HepG2 (cell line): ENCODE results near the gene CDK18. TPM values are rescaled to one million over a fixed set of nuclear protein-coding genes. Genes with fewer than 3 reads are reported as not detected.

Experiments used
- ATAC-seq: fragments of 200-7000 bp; cut with Tn5 transposase; 3 replicates; pipeline ENCODE4 v1.9.1; 2020; ENCODE audit warnings: mild to moderate bottlenecking, moderate library complexity
- BruUV-seq: library from RNA; stranded (reverse); fragments of 400-500 nt; replicated peaks from 2 replicates; lab custom pipeline; 2021; lab: Mats Ljungman, UMichigan
- CTCF ChIA-PET: fragments of 300-600 bp; formaldehyde crosslinking; extraction: SDS; loops from one replicate; lab custom pipeline; 2021; ENCODE audit warnings: low total read pairs, inconsistent platforms, low intra/inter-chr PET ratio; lab: Yijun Ruan, JAX
- POLR2A ChIA-PET: fragments of 350-600 bp; sonication (Branson Sonifier 250); formaldehyde crosslinking; loops from one replicate; lab custom pipeline; 2020; ENCODE audit warnings: antibody characterized with exemption, inconsistent platforms; lab: Yijun Ruan, JAX
- DNase-seq: peaks from one replicate; pipeline ENCODE4 v3.0.0-alpha.2; 2015; ENCODE audit warnings: low spot score
- FAIRE-seq: peaks from 3 replicates; lab custom pipeline; 2011; peaks lifted over from hg19 to GRCh38; lab: Jason Lieb, UNC
- H2AFZ ChIP-seq: one replicate; pipeline ENCODE4 v1.6.1; 2011; ENCODE audit warnings: low read length, inconsistent platforms
- H3K27ac ChIP-seq: fragments of 300-600 bp; 3 replicates; pipeline ENCODE4 v1.8.0; 2011; ENCODE audit warnings: mixed run types, mild to moderate bottlenecking, mixed read lengths, low read length, inconsistent platforms; ENCODE audit not compliant: insufficient read depth; ENCODE audit errors: extremely low read length
- H3K27me3 ChIP-seq, 2 experiments: fragments of 200-600 bp in 1 of 2; 2 replicates in 1 of 2; 3 replicates in 1 of 2; pipeline versions ENCODE4 v1.6.0 to v1.8.0; 2011; ENCODE audit warnings: low read length in 2 of 2, mild to moderate bottlenecking in 2 of 2, moderate library complexity in 2 of 2, inconsistent platforms in 1 of 2; ENCODE audit not compliant: insufficient read depth in 2 of 2, control insufficient read depth in 1 of 2
- H3K36me3 ChIP-seq, 2 experiments: fragments of 200-600 bp in 1 of 2; replicated peaks in 1 of 2; 2 replicates in 1 of 2; 3 replicates in 1 of 2; pipeline versions ENCODE4 v1.5.1 to v1.8.0; 2011; ENCODE audit warnings: low read length in 2 of 2, inconsistent platforms in 1 of 2; ENCODE audit not compliant: insufficient read depth in 2 of 2, control insufficient read depth in 1 of 2
- H3K4me1 ChIP-seq: 2 replicates; pipeline ENCODE4 v1.5.1; 2012; ENCODE audit warnings: low read length, inconsistent platforms; ENCODE audit not compliant: insufficient read depth
- H3K4me2 ChIP-seq: 2 replicates; pipeline ENCODE4 v1.6.0; 2011; ENCODE audit warnings: low read depth, low read length, inconsistent platforms
- H3K4me3 ChIP-seq, 3 experiments: fragments of 200-600 bp in 1 of 3; sonication (generic), shearing (Covaris generic) in 1 of 3; replicated peaks in 1 of 3; 2 replicates each; pipeline ENCODE4 v1.5.1; 2011 to 2016; ENCODE audit warnings: low read length in 3 of 3, inconsistent platforms in 2 of 3, low read depth in 2 of 3, mild to moderate bottlenecking in 2 of 3, control low read depth in 1 of 3, mixed read lengths in 1 of 3; ENCODE audit not compliant: insufficient read depth in 1 of 3
- H3K79me2 ChIP-seq: one replicate; pipeline ENCODE4 v1.6.1; 2011; ENCODE audit warnings: low read length, inconsistent platforms; ENCODE audit not compliant: insufficient read depth
- H3K9ac ChIP-seq: 2 replicates; pipeline ENCODE4 v1.6.0; 2011; ENCODE audit warnings: mild to moderate bottlenecking, low read depth, low read length, inconsistent platforms; ENCODE audit not compliant: insufficient read depth
- H3K9me3 ChIP-seq: 2 replicates; pipeline ENCODE4 v1.5.1; 2012; ENCODE audit warnings: mild to moderate bottlenecking, low read length
- H4K20me1 ChIP-seq: 2 replicates; pipeline ENCODE4 v1.6.0; 2011; ENCODE audit warnings: inconsistent platforms, mild to moderate bottlenecking, low read length, moderate library complexity; ENCODE audit not compliant: insufficient read depth
- ATM ChIP-seq: fragments of 450-650 bp; IDR thresholded peaks from 2 replicates; pipeline ENCODE4 v1.7.1; 2017; ENCODE audit warnings: mild to moderate bottlenecking, borderline replicate concordance
- FOXK2 ChIP-seq: fragments of 450-650 bp; IDR thresholded peaks from 2 replicates; pipeline ENCODE4 v1.6.1; 2016
- KDM5A ChIP-seq: fragments of 200-600 bp; sonication (generic); IDR thresholded peaks from 2 replicates; pipeline ENCODE4 v1.7.0; 2018; ENCODE audit warnings: antibody characterized with exemption, mild to moderate bottlenecking, low read length, borderline replicate concordance
- NFKB2 ChIP-seq: sonication (generic); formaldehyde crosslinking; IDR thresholded peaks from 2 replicates; pipeline ENCODE4 v1.4.0; 2020; ENCODE audit warnings: missing genetic modification reagents, borderline replicate concordance
- RELA ChIP-seq: sonication (generic); formaldehyde crosslinking; IDR thresholded peaks from 2 replicates; pipeline ENCODE4 v1.4.0; 2020; ENCODE audit warnings: missing genetic modification reagents
- TBL1XR1 ChIP-seq: fragments of 150-350 bp; IDR thresholded peaks from 2 replicates; pipeline ENCODE4 v1.6.1; 2014; ENCODE audit warnings: borderline replicate concordance, low read length; ENCODE audit not compliant: partially characterized antibody
- ZMAT3 ChIP-seq: sonication (generic); formaldehyde crosslinking; conservative IDR thresholded peaks from 2 replicates; pipeline ENCODE4 v1.7.0; 2021; ENCODE audit warnings: missing genetic modification reagents
- ZNF430 ChIP-seq: sonication (generic); formaldehyde crosslinking; IDR thresholded peaks from 2 replicates; pipeline ENCODE4 v1.9.0; 2021; ENCODE audit warnings: mild to moderate bottlenecking, missing genetic modification reagents
- ZNF44 ChIP-seq: sonication (generic); formaldehyde crosslinking; IDR thresholded peaks from 2 replicates; pipeline ENCODE4 v1.5.1; 2020; ENCODE audit warnings: mild to moderate bottlenecking, missing genetic modification reagents
- ZNF556 ChIP-seq: sonication (generic); formaldehyde crosslinking; IDR thresholded peaks from 2 replicates; pipeline ENCODE4 v1.4.0; 2020; ENCODE audit warnings: mild to moderate bottlenecking, missing genetic modification reagents, borderline replicate concordance
- ZNF879 ChIP-seq: sonication (generic); formaldehyde crosslinking; IDR thresholded peaks from 2 replicates; pipeline ENCODE4 v1.8.1; 2023; ENCODE audit warnings: missing genetic modification reagents
- WGBS: methylation state at CpG from one replicate; pipeline ENCODE4 v1.1.6; 2017; ENCODE audit warnings: low lambda C conversion rate; 5-methylcytosine and 5-hydroxymethylcytosine counted together
- in situ Hi-C: cut with HindIII; loops from 2 replicates; pipeline ENCODE4 v1.10.0; 2017; ENCODE audit warnings: low pct_unique_long_range_greater_than_20kb; ENCODE audit not compliant: extremely low pct_ligation_motif_present
- intact Hi-C: fragments of 100-400 bp; cut with micrococcal nuclease; formaldehyde crosslinking; loops from one replicate; pipeline ENCODE4 v1.10.0; 2022; ENCODE audit not compliant: unreplicated experiment
- polyA plus RNA-seq, 8 experiments: library from polyadenylated mRNA; depleted of rRNA in 3 of 8; stranded (reverse) in 7 of 8; unstranded in 1 of 8; fragments of >200 nt; fragmentation: Illumina TruSeq in 4 of 8; extraction: Trizol in 4 of 8; gene quantifications; 2 replicates each; pipeline versions ENCODE4 v1.2.1 to v1.2.3, GENCODE V29; 2011 to 2016; ENCODE audit warnings: low read depth in 4 of 8, missing spikeins in 1 of 8, mixed read lengths in 1 of 8; ENCODE audit not compliant: insufficient read depth in 1 of 8
- total RNA-seq, 5 experiments: library from RNA; depleted of rRNA; stranded (reverse); fragments of >200 nt; fragmentation: Illumina TruSeq; extraction: Trizol; gene quantifications; 2 replicates each; pipeline ENCODE4 v1.2.3, GENCODE V29; 2016; ENCODE audit warnings: low read depth in 1 of 5
- TF ChIP-seq, protein P1 (sequence below): sonication (generic); formaldehyde crosslinking; IDR thresholded peaks from 2 replicates; pipeline ENCODE4 v1.4.0; 2020; ENCODE audit warnings: low read depth, mild to moderate bottlenecking, missing genetic modification reagents
- TF ChIP-seq, protein P2 (sequence below): sonication (generic); formaldehyde crosslinking; IDR thresholded peaks from 2 replicates; pipeline ENCODE4 v1.4.0; 2020; ENCODE audit warnings: missing genetic modification reagents; ENCODE audit errors: not compliant biosample characterization

CDK18 gene
- total and polyA plus RNA-seq, 2 of the 13 experiments (the other 11 are each of a cell fraction or from before 2014, with no cell fraction given), result 6.4 to 38.8 TPM

DNA sequence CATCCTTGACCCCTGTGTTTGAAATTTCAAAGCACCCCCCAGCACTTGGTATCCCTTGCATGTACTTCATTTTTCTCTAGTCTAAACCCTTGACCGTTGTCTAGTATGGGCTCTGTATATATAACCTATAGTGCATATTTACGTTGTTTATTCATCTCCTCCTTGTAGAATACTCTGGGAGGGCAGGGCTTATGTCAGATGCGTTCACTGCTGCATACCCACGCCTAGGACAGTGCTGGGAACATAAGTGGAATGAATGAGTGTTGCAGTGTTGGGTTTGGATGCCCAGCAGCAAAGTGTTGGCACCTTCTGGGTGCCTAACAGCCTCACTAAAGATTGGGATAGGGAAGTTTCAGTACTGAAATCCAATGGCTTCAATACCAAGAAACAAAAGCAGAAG, 31.0 kb upstream of the CDK18 start:
- H3K27ac ChIP-seq, result no peak overlapping the region
- no TSS peak for BruUV-seq
- H3K9me3 ChIP-seq, result no peaks in the 10 kb centered on the region; the same call in 1 of the 2 replicates
- TF ChIP-seq ATM, result no peak
- TF ChIP-seq, protein P1, sequence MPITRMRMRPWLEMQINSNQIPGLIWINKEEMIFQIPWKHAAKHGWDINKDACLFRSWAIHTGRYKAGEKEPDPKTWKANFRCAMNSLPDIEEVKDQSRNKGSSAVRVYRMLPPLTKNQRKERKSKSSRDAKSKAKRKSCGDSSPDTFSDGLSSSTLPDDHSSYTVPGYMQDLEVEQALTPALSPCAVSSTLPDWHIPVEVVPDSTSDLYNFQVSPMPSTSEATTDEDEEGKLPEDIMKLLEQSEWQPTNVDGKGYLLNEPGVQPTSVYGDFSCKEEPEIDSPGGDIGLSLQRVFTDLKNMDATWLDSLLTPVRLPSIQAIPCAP (CRISPR knock-in tag), result no peak
- no peak for TF ChIP-seq TBL1XR1
- no peak for TF ChIP-seq ZNF44
- no peak for TF ChIP-seq ZNF556
- no peak for TF ChIP-seq FOXK2
- TF ChIP-seq KDM5A, result no peak
- TF ChIP-seq, protein P2, sequence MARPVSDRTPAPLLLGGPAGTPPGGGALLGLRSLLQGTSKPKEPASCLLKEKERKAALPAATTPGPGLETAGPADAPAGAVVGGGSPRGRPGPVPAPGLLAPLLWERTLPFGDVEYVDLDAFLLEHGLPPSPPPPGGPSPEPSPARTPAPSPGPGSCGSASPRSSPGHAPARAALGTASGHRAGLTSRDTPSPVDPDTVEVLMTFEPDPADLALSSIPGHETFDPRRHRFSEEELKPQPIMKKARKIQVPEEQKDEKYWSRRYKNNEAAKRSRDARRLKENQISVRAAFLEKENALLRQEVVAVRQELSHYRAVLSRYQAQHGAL (CRISPR knock-in tag), result no peak
- TF ChIP-seq ZNF430, result no peak
- TF ChIP-seq ZMAT3, result no peak
- TF ChIP-seq RELA (CRISPR knock-in tag), result no peak
- no peak for TF ChIP-seq ZNF879 (CRISPR knock-in tag)
- no peak for TF ChIP-seq NFKB2 (CRISPR knock-in tag)
- ChIA-PET POLR2A (no interaction called here), CTCF (no interaction called here)
- H3K4me1 ChIP-seq, result no peaks in the 10 kb centered on the region
- H3K9ac ChIP-seq, result no peak overlapping the region
- DNase-seq, result no peak
- peaks cover 0 to 9% of the 10 kb centered on the region in 2 experiments; a peak in 2 of 5 replicates for H3K27me3 ChIP-seq
- H3K79me2 ChIP-seq, result no peaks in the 10 kb centered on the region
- intact Hi-C loops (no loop called here), in situ Hi-C loops (no loop called here)
- no peaks in the 10 kb centered on the region for H3K36me3 ChIP-seq
- FAIRE-seq, result no peak
- no peak overlapping the region for H3K4me2 ChIP-seq
- 15% methylated on average over 4 of the region's 4 CpGs for WGBS
- H2AFZ ChIP-seq, result no peak overlapping the region
- ATAC-seq, result no peak
- H3K4me3 ChIP-seq, result no peak overlapping the region
- no peaks in the 10 kb centered on the region for H4K20me1 ChIP-seq
